ENCODE measurements around the gene OSBP2. TPM values are rescaled to one million over a fixed set of nuclear protein-coding genes. Genes with fewer than 3 reads are reported as not detected.

OSBP2 gene
- polyA plus RNA-seq, 2 of the 4 experiments (the other 2 are of a cell fraction): 2.7 to 6.0 TPM

- no peak for DNase-seq (ENCODE audit: low read depth in 1 of 2, low spot score in 1 of 2)
- ChIA-PET POLR2A (no interaction called here), CTCF (interaction anchor here (1.7 kb wide), 1 partner anchor 15 kb away, joined by 3 read pairs; no protein-coding TSS in a partner anchor)
- Histone ChIP-seq H3K4me2 (no peak overlapping the region), H3K4me1 (no peaks in the 10 kb centered on the region), H3K9me3 (no peaks in the 10 kb centered on the region), H3K27ac (no peak overlapping the region), H3K4me3 (no peak overlapping the region)
- no peak for TF ChIP-seq HOXB5 (CRISPR knock-in tag; IDR thresholded peaks at IDR 0.05)
- TF ChIP-seq HOXA7 (CRISPR knock-in tag; IDR thresholded peaks at IDR 0.05): no peak
- no peak for TF ChIP-seq PHF8 (IDR thresholded peaks at IDR 0.05; ENCODE audit: borderline replicate concordance, low read depth)
- TF ChIP-seq, protein P1, sequence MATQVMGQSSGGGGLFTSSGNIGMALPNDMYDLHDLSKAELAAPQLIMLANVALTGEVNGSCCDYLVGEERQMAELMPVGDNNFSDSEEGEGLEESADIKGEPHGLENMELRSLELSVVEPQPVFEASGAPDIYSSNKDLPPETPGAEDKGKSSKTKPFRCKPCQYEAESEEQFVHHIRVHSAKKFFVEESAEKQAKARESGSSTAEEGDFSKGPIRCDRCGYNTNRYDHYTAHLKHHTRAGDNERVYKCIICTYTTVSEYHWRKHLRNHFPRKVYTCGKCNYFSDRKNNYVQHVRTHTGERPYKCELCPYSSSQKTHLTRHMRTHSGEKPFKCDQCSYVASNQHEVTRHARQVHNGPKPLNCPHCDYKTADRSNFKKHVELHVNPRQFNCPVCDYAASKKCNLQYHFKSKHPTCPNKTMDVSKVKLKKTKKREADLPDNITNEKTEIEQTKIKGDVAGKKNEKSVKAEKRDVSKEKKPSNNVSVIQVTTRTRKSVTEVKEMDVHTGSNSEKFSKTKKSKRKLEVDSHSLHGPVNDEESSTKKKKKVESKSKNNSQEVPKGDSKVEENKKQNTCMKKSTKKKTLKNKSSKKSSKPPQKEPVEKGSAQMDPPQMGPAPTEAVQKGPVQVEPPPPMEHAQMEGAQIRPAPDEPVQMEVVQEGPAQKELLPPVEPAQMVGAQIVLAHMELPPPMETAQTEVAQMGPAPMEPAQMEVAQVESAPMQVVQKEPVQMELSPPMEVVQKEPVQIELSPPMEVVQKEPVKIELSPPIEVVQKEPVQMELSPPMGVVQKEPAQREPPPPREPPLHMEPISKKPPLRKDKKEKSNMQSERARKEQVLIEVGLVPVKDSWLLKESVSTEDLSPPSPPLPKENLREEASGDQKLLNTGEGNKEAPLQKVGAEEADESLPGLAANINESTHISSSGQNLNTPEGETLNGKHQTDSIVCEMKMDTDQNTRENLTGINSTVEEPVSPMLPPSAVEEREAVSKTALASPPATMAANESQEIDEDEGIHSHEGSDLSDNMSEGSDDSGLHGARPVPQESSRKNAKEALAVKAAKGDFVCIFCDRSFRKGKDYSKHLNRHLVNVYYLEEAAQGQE (IDR thresholded peaks at IDR 0.05): no peak
- no peak for TF ChIP-seq FOXS1 (CRISPR knock-in tag; IDR thresholded peaks at IDR 0.05)
- no peak for TF ChIP-seq ATOH8 (CRISPR knock-in tag; IDR thresholded peaks at IDR 0.05; ENCODE audit: low read depth)
- no peak for TF ChIP-seq POLR2A (IDR thresholded peaks at IDR 0.05; ENCODE audit: low read length)
- TF ChIP-seq JUN (IDR thresholded peaks at IDR 0.05): no peak
- no peak for TF ChIP-seq MAX (IDR thresholded peaks at IDR 0.05)
- no peak for TF ChIP-seq EHMT2 (IDR thresholded peaks at IDR 0.05; ENCODE audit: low read depth)
- no peak for TF ChIP-seq ZNF302 (CRISPR knock-in tag; IDR thresholded peaks at IDR 0.05)
- no peak for TF ChIP-seq TFCP2L1 (CRISPR knock-in tag; IDR thresholded peaks at IDR 0.05)
- TF ChIP-seq SREBF2 (IDR thresholded peaks at IDR 0.05): no peak
- no peak for FAIRE-seq
- WGBS (ENCODE audit: missing lambda C conversion rate): 97% methylated on average over 3 of the region's 3 CpGs
- ATAC-seq: no peak
These were observed 47.1 kb upstream of the OSBP2 start for GRCh38 chr22:30647536-30647935.

DNA sequence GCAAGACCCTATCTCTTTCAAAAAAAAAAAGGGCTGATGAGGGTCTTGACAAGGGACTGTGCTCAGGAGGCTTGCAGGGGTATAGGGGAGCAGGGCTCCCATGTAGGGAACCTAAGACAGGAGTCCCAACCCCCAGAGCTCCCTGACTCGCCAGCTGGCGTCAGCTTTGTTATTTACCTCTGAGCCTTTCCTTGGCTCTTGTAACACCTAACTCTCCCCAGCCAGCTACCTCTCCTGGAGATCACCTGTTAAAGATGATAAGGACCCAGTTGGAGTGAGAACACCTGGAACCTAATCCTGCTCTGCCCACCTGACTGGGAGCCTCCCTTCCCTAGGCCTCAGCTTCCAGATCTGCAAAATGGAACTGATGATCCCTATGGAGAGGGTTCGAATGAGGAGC, 45.8 kb upstream of the OSBP2 start:
- DNase-seq (ENCODE audit: low read depth in 1 of 2, low spot score in 1 of 2) (no peak), ATAC-seq (no peak), FAIRE-seq (no peak)
- H3K4me3 ChIP-seq: no peak overlapping the region
- POLR2A ChIA-PET: no interaction called here
- CTCF ChIA-PET: interaction anchor here (0.9 kb wide), 1 partner anchor 107 kb away, joined by 3 read pairs; no protein-coding TSS in a partner anchor
- TF ChIP-seq KDM5A (IDR thresholded peaks at IDR 0.05): no peak
- no peak for TF ChIP-seq HOXB13 (CRISPR knock-in tag; IDR thresholded peaks at IDR 0.05; ENCODE audit: low read depth)
- no peak for TF ChIP-seq HOXA7 (CRISPR knock-in tag; IDR thresholded peaks at IDR 0.05)
- TF ChIP-seq ZFP36 (IDR thresholded peaks at IDR 0.05; ENCODE audit: borderline replicate concordance, partially characterized antibody): no peak
- no peak for TF ChIP-seq RCOR1 (IDR thresholded peaks at IDR 0.05; ENCODE audit: low read depth, low read length)
- TF ChIP-seq CBX2 (IDR thresholded peaks at IDR 0.05; ENCODE audit: borderline replicate concordance, low read depth): no peak
- no peak for TF ChIP-seq JUNB (IDR thresholded peaks at IDR 0.05)
- TF ChIP-seq MAX (IDR thresholded peaks at IDR 0.05): no peak
- TF ChIP-seq TFCP2L1 (CRISPR knock-in tag; IDR thresholded peaks at IDR 0.05): no peak
- 100% methylated on average over 3 of the region's 3 CpGs for WGBS (ENCODE audit: missing lambda C conversion rate)
- H3K4me1 ChIP-seq: no peaks in the 10 kb centered on the region
- H3K4me2 ChIP-seq: no peak overlapping the region
- H3K9me3 ChIP-seq: no peaks in the 10 kb centered on the region
- no peak overlapping the region for H3K27ac ChIP-seq

DNA sequence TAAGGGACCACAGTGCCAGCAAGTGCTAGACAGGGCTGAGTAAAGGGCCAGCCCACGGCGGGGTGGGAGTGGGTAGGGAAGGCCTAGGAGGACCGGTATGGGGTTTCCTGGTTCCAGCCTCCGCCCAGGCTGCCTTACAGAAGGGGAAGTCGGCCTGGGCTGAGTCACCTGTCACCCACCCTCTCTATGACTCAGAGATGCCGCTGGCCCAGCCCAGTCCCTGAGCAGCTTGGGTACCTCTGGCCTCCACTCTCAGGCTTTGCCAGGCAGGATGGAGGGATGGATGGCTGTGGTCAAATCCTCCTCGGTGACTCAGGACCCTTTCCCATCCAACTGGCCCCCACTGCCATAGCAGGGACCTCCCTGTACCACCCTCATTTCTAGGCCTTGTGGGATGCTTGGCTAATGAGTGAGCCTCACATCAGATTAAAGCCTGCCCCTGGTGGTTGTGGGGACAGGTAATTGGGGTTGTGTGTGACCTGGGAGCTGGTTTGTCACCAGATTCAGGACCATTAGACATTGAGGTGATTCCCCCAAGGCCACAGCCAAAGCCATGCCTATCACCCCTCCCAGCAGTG, 45.2 kb upstream of the OSBP2 start:
- CTCF ChIA-PET: interaction anchor here (0.9 kb wide), 1 partner anchor 106 kb away, joined by 3 read pairs; no protein-coding TSS in a partner anchor

More for the DNA sequence above, 45.2 kb upstream of the OSBP2 start:
- DNase-seq (ENCODE audit: low read depth in 1 of 2, low spot score in 1 of 2): no peak
- no peak for FAIRE-seq
- no peaks in the 10 kb centered on the region for H3K4me1 ChIP-seq
- no peaks in the 10 kb centered on the region for H3K9me3 ChIP-seq
- WGBS (ENCODE audit: missing lambda C conversion rate): no CpG with 5 or more reads among the region's 7 CpGs
- no peak for ATAC-seq
- POLR2A ChIA-PET: no interaction called here
- H3K4me3 ChIP-seq: no peak overlapping the region
- H3K4me2 ChIP-seq: no peak overlapping the region
- H3K27ac ChIP-seq: no peak overlapping the region
- TF ChIP-seq NR3C1 (IDR thresholded peaks at IDR 0.05) (no peak), FOXS1 (CRISPR knock-in tag; IDR thresholded peaks at IDR 0.05) (no peak), POLR2A (IDR thresholded peaks at IDR 0.05; ENCODE audit: low read length) (no peak), RFX5 (IDR thresholded peaks at IDR 0.05) (no peak), EP300 (IDR thresholded peaks at IDR 0.05) (no peak), RARB (CRISPR knock-in tag; IDR thresholded peaks at IDR 0.05) (no peak), MAX (IDR thresholded peaks at IDR 0.05) (no peak)
- TF ChIP-seq, protein P1 (IDR thresholded peaks at IDR 0.05): no peak

Measured in A549 (cell line).